ENCODE results near the gene MAEA.
"Not testable (repeated sequence)": the region's sequence is repeated elsewhere in the genome, so short reads cannot be mapped to it uniquely, and the experiment has no call there.

MAEA gene

GRCh38 chr4:1316537-1317168 is 27.0 kb downstream of the MAEA start:
- DNase-seq (ENCODE audit: low read depth in 1 of 2, low spot score in 1 of 2): no peak
- no peak for TF ChIP-seq JUND (IDR thresholded peaks at IDR 0.05; ENCODE audit: low read depth)
- in situ Hi-C loops (cut with HindIII; ENCODE audit: low pct_unique_long_range_greater_than_20kb, low sequenced_read_pairs): no loop called here

GRCh38 chr4:1317177-1318045 is 27.7 kb downstream of the MAEA start:
- DNase-seq (ENCODE audit: low read depth in 1 of 2, low spot score in 1 of 2): no peak
- in situ Hi-C loops (cut with HindIII; ENCODE audit: low pct_unique_long_range_greater_than_20kb, low sequenced_read_pairs): no loop called here
- no peak for TF ChIP-seq JUND (IDR thresholded peaks at IDR 0.05; ENCODE audit: low read depth)

GRCh38 chr4:1318046-1318375 is 28.3 kb downstream of the MAEA start:
- in situ Hi-C loops (cut with HindIII; ENCODE audit: low pct_unique_long_range_greater_than_20kb, low sequenced_read_pairs): no loop called here
- TF ChIP-seq JUND (IDR thresholded peaks at IDR 0.05; ENCODE audit: low read depth): no peak
- no peak for DNase-seq (ENCODE audit: low read depth in 1 of 2, low spot score in 1 of 2)

GRCh38 chr4:1318488-1319213 is 29.0 kb downstream of the MAEA start:
- no peak for DNase-seq (ENCODE audit: low read depth in 1 of 2, low spot score in 1 of 2)
- in situ Hi-C loops (cut with HindIII; ENCODE audit: low pct_unique_long_range_greater_than_20kb, low sequenced_read_pairs): no loop called here
- no peak for TF ChIP-seq JUND (IDR thresholded peaks at IDR 0.05; ENCODE audit: low read depth)

GRCh38 chr4:1321486-1321885 is 31.8 kb downstream of the MAEA start:
- in situ Hi-C loops (cut with HindIII; ENCODE audit: low pct_unique_long_range_greater_than_20kb, low sequenced_read_pairs): no loop called here
- DNase-seq (ENCODE audit: low read depth in 1 of 2, low spot score in 1 of 2): no peak
- TF ChIP-seq JUND (IDR thresholded peaks at IDR 0.05; ENCODE audit: low read depth): no peak

GRCh38 chr4:1321946-1322650 is 32.4 kb downstream of the MAEA start:
- in situ Hi-C loops (cut with HindIII; ENCODE audit: low pct_unique_long_range_greater_than_20kb, low sequenced_read_pairs): no loop called here
- TF ChIP-seq JUND (IDR thresholded peaks at IDR 0.05; ENCODE audit: low read depth): no peak
- no peak for DNase-seq (ENCODE audit: low read depth in 1 of 2, low spot score in 1 of 2)

GRCh38 chr4:1323280-1323634 is 33.6 kb downstream of the MAEA start:
- in situ Hi-C loops (cut with HindIII; ENCODE audit: low pct_unique_long_range_greater_than_20kb, low sequenced_read_pairs): no loop called here
- no peak for DNase-seq (ENCODE audit: low read depth in 1 of 2, low spot score in 1 of 2)
- no peak for TF ChIP-seq JUND (IDR thresholded peaks at IDR 0.05; ENCODE audit: low read depth)

- TF ChIP-seq JUND (IDR thresholded peaks at IDR 0.05; ENCODE audit: low read depth): no peak
- DNase-seq (ENCODE audit: low read depth in 1 of 2, low spot score in 1 of 2): no peak
- in situ Hi-C loops (cut with HindIII; ENCODE audit: low pct_unique_long_range_greater_than_20kb, low sequenced_read_pairs): no loop called here
These were observed 34.1 kb downstream of the MAEA start for GRCh38 chr4:1323635-1324442.

GRCh38 chr4:1324443-1325175 is 34.9 kb downstream of the MAEA start:
- in situ Hi-C loops (cut with HindIII; ENCODE audit: low pct_unique_long_range_greater_than_20kb, low sequenced_read_pairs); DNase-seq (ENCODE audit: low read depth in 1 of 2, low spot score in 1 of 2): not testable (repeated sequence)

- no peak for DNase-seq (ENCODE audit: low read depth in 1 of 2, low spot score in 1 of 2)
- in situ Hi-C loops (cut with HindIII; ENCODE audit: low pct_unique_long_range_greater_than_20kb, low sequenced_read_pairs): no loop called here
- no peak for TF ChIP-seq JUND (IDR thresholded peaks at IDR 0.05; ENCODE audit: low read depth)
These were observed 35.4 kb downstream of the MAEA start for GRCh38 chr4:1325176-1325480.
